Suprapubic skin (tissue), 4 donors: ENCODE data around the gene INPP4B. TPM values are rescaled to one million over a fixed set of nuclear protein-coding genes. Genes with fewer than 3 reads are reported as not detected.

Source experiments
- DNase-seq, 2 donors: peaks; one replicate each; pipeline ENCODE4 v3.0.0-alpha.2; 2019; ENCODE audit warnings: low spot score in 2 of 2
- H3K27ac ChIP-seq: fragments of 200-600 bp; sonication (generic); one replicate; pipeline ENCODE4 v1.5.1; 2019
- H3K27me3 ChIP-seq: fragments of 200-600 bp; sonication (generic); one replicate; pipeline ENCODE4 v1.5.1; 2019
- H3K36me3 ChIP-seq: fragments of 200-600 bp; sonication (generic); one replicate; pipeline ENCODE4 v1.5.1; 2019
- H3K4me1 ChIP-seq: fragments of 200-600 bp; sonication (generic); one replicate; pipeline ENCODE4 v1.5.1; 2019
- H3K4me3 ChIP-seq: fragments of 200-600 bp; sonication (generic); one replicate; pipeline ENCODE4 v1.5.1; 2019; ENCODE audit warnings: mild to moderate bottlenecking
- H3K9me3 ChIP-seq: fragments of 200-600 bp; sonication (generic); one replicate; pipeline ENCODE4 v1.5.1; 2019
- CTCF ChIP-seq, 2 donors: fragments of 200-600 bp in 1 of 2; fragments of 450-650 bp in 1 of 2; sonication (generic) in 1 of 2; IDR thresholded peaks; one replicate each; pipeline ENCODE4 v1.5.1; 2016 to 2019; ENCODE audit warnings: antibody characterized with exemption in 2 of 2, mild to moderate bottlenecking in 1 of 2, moderate library complexity in 1 of 2
- EP300 ChIP-seq: sonication (generic); formaldehyde crosslinking; IDR thresholded peaks from one replicate; pipeline ENCODE4 v1.6.1; 2017; ENCODE audit warnings: antibody characterized with exemption
- POLR2A ChIP-seq, 2 donors: fragments of 450-650 bp; IDR thresholded peaks; one replicate each; pipeline ENCODE4 v1.6.1; 2017; ENCODE audit warnings: antibody characterized with exemption in 2 of 2, mild to moderate bottlenecking in 2 of 2, moderate library complexity in 2 of 2
- POLR2AphosphoS5 ChIP-seq, 3 donors: sonication (generic); formaldehyde crosslinking; IDR thresholded peaks; one replicate each; pipeline ENCODE4 v1.6.1; 2017; ENCODE audit warnings: antibody characterized with exemption in 3 of 3
- WGBS: methylation state at CpG from one replicate; pipeline ENCODE4 v1.1.5; 2018; 5-methylcytosine and 5-hydroxymethylcytosine counted together
- total RNA-seq, 4 donors: library from RNA; depleted of rRNA; stranded (reverse); fragments of >200 nt; gene quantifications; one replicate each; pipeline ENCODE4 v1.1.0, GENCODE V29; 2016

The INPP4B gene
- total RNA-seq, 4 donors from 2014 or later: 12.4 to 27.4 (median 17.4) TPM

GRCh38 chr4:142452161-142452855 is 393.8 kb downstream of the INPP4B start:
- H3K27ac ChIP-seq: no peak overlapping the region
- H3K27me3 ChIP-seq: no peaks in the 10 kb centered on the region
- TF ChIP-seq POLR2AphosphoS5 (IDR thresholded peaks at IDR 0.05): no peak
- TF ChIP-seq POLR2A (IDR thresholded peaks at IDR 0.05): no peak
- TF ChIP-seq CTCF (IDR thresholded peaks at IDR 0.05): no peak
- TF ChIP-seq EP300: no peak
- DNase-seq: no peak
- H3K4me1 ChIP-seq: no peaks in the 10 kb centered on the region
- no peaks in the 10 kb centered on the region for H3K36me3 ChIP-seq
- no peaks in the 10 kb centered on the region for H3K9me3 ChIP-seq
- 82% methylated on average over 6 of the region's 6 CpGs for WGBS
- no peak overlapping the region for H3K4me3 ChIP-seq

GRCh38 chr4:142449771-142450373 is 396.2 kb downstream of the INPP4B start:
- no peaks in the 10 kb centered on the region for H3K36me3 ChIP-seq
- no peaks in the 10 kb centered on the region for H3K9me3 ChIP-seq
- H3K27me3 ChIP-seq: no peaks in the 10 kb centered on the region
- no peak overlapping the region for H3K27ac ChIP-seq
- TF ChIP-seq POLR2A (IDR thresholded peaks at IDR 0.05) (no peak), EP300 (no peak), CTCF (IDR thresholded peaks at IDR 0.05) (no peak), POLR2AphosphoS5 (IDR thresholded peaks at IDR 0.05) (no peak)
- no peaks in the 10 kb centered on the region for H3K4me1 ChIP-seq
- no peak for DNase-seq
- 53% methylated on average over 2 of the region's 2 CpGs for WGBS
- H3K4me3 ChIP-seq: no peak overlapping the region

- Histone ChIP-seq H3K27me3 (no peaks in the 10 kb centered on the region), H3K4me1 (no peaks in the 10 kb centered on the region), H3K27ac (no peak overlapping the region), H3K9me3 (no peaks in the 10 kb centered on the region), H3K36me3 (no peaks in the 10 kb centered on the region), H3K4me3 (no peak overlapping the region)
- no peak for TF ChIP-seq EP300
- TF ChIP-seq POLR2AphosphoS5 (IDR thresholded peaks at IDR 0.05): no peak
- TF ChIP-seq POLR2A (IDR thresholded peaks at IDR 0.05): no peak
- TF ChIP-seq CTCF (IDR thresholded peaks at IDR 0.05): no peak
- WGBS: 64% methylated on average over 3 of the region's 3 CpGs
- DNase-seq: no peak
These were observed 399.1 kb downstream of the INPP4B start for GRCh38 chr4:142447009-142447408.

GRCh38 chr4:142443469-142443868 is 402.6 kb downstream of the INPP4B start:
- H3K4me3 ChIP-seq: no peak overlapping the region
- 98% methylated on average over 5 of the region's 5 CpGs for WGBS
- no peak for TF ChIP-seq POLR2AphosphoS5 (IDR thresholded peaks at IDR 0.05)
- no peak for TF ChIP-seq EP300
- no peak for TF ChIP-seq CTCF (IDR thresholded peaks at IDR 0.05)
- no peak for TF ChIP-seq POLR2A (IDR thresholded peaks at IDR 0.05)
- H3K27me3 ChIP-seq: no peaks in the 10 kb centered on the region
- no peaks in the 10 kb centered on the region for H3K9me3 ChIP-seq
- no peaks in the 10 kb centered on the region for H3K36me3 ChIP-seq
- no peak overlapping the region for H3K27ac ChIP-seq
- H3K4me1 ChIP-seq: no peaks in the 10 kb centered on the region
- no peak for DNase-seq

GRCh38 chr4:142440093-142440492 is 406.0 kb downstream of the INPP4B start:
- Histone ChIP-seq H3K36me3 (no peaks in the 10 kb centered on the region), H3K4me3 (no peak overlapping the region), H3K27me3 (no peaks in the 10 kb centered on the region), H3K9me3 (no peaks in the 10 kb centered on the region), H3K27ac (no peak overlapping the region), H3K4me1 (no peaks in the 10 kb centered on the region)
- WGBS: 91% methylated on average over 2 of the region's 2 CpGs
- TF ChIP-seq CTCF (IDR thresholded peaks at IDR 0.05): no peak
- TF ChIP-seq EP300: no peak
- TF ChIP-seq POLR2A (IDR thresholded peaks at IDR 0.05): no peak
- no peak for TF ChIP-seq POLR2AphosphoS5 (IDR thresholded peaks at IDR 0.05)
- no peak for DNase-seq
